Activated CD4-positive, alpha-beta T cell treated with anti-CD3 and anti-CD28 coated beads for 48 hours (primary cell): ENCODE data around the gene FAR1.

Source experiments
- DNase-seq: peaks from one replicate; pipeline ENCODE4 v3.0.0-alpha.2; 2020

FAR1 gene

DNA sequence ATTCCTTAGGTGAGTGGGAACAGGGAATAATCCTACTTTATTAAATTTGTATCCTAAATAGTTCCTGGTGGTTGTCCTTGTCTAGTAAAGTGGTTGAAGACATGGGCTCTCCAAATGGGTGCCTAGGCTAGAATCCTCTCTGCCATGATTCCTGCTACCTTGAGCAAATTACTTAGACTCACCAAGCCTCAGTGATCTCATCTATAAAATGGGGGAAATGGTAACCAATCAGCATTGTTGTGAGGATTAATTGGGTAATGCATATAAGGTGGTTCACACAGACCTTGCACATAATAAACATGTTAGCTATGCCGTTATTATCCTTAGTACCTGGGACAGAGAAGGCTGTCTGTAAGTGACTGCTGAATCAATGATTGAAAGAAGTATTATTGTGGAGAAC, 109.9 kb downstream of the FAR1 start:
- DNase-seq = no peak

GRCh38 chr11:13781153-13781552, 112.7 kb downstream of the FAR1 start:
- no peak for DNase-seq
